AG09319 (cell line): ENCODE data around the gene KCNA1.

Source experiments
- DNase-seq: peaks from one replicate; pipeline ENCODE4 v3.0.0-alpha.2; 2010; ENCODE audit warnings: low read depth; ENCODE audit errors: extremely low read depth
- TF ChIP-seq, protein P1 (sequence below): IDR thresholded peaks from 2 replicates; pipeline ENCODE4 v1.5.1; 2011; ENCODE audit warnings: low read depth, mild to moderate bottlenecking, inconsistent platforms, low read length, moderate library complexity

Gene KCNA1

GRCh38 chr12:4938900-4939299 lies 29.2 kb downstream of the KCNA1 start:
- TF ChIP-seq, protein P1, sequence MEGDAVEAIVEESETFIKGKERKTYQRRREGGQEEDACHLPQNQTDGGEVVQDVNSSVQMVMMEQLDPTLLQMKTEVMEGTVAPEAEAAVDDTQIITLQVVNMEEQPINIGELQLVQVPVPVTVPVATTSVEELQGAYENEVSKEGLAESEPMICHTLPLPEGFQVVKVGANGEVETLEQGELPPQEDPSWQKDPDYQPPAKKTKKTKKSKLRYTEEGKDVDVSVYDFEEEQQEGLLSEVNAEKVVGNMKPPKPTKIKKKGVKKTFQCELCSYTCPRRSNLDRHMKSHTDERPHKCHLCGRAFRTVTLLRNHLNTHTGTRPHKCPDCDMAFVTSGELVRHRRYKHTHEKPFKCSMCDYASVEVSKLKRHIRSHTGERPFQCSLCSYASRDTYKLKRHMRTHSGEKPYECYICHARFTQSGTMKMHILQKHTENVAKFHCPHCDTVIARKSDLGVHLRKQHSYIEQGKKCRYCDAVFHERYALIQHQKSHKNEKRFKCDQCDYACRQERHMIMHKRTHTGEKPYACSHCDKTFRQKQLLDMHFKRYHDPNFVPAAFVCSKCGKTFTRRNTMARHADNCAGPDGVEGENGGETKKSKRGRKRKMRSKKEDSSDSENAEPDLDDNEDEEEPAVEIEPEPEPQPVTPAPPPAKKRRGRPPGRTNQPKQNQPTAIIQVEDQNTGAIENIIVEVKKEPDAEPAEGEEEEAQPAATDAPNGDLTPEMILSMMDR = no peak
- DNase-seq = no peak

- TF ChIP-seq, protein P1 = peak; percentile 5
- no peak for DNase-seq
These were observed 29.8 kb downstream of the KCNA1 start for GRCh38 chr12:4939418-4940023.

- TF ChIP-seq, protein P1 = no peak
- no peak for DNase-seq
These were observed 33.6 kb downstream of the KCNA1 start for GRCh38 chr12:4943067-4943937.

- DNase-seq = no peak
- TF ChIP-seq, protein P1 = no peak
These were observed 34.2 kb downstream of the KCNA1 start for GRCh38 chr12:4943938-4944284.

GRCh38 chr12:4947253-4947652 lies 37.5 kb downstream of the KCNA1 start:
- TF ChIP-seq, protein P1 = no peak
- DNase-seq = no peak

DNA sequence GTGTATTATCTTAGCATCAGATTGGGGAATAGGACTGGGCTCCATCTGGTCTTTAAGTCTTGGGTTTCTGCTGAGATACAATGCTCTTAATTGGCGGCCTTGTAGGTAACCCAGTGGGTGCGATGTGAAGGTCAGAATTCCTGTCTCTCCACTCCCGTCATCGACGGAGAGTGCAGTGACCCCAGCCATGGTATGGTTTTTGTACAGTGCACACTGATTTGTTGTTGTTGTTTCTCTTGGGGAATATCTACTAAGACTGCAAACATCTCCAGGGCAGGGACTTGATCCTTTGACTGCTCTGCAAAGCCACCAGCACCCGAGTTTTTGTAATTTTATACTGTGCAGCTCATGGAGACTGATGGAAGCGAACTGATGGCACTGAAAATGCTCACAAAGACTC lies 41.4 kb downstream of the KCNA1 start:
- TF ChIP-seq, protein P1 = no peak
- no peak for DNase-seq

DNA sequence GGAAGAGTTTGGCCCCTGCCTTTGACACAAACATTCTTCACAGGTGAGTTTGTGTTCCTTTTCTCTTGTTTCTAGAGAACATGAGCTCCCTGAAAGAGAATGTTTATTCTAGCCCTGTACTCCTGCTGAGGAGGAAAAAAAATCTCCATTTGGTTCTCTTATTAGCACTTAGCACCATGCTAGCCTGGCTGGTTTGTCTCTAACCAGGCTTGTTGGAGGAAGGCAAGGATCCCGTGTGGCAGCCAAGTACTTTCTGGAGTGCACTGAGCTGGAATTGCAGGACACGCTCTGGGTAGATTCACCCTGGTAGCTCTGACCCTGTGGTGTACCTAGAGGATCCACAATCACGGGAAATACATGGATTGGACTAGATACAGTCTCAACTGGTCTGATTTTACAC lies 41.9 kb downstream of the KCNA1 start:
- TF ChIP-seq, protein P1 = no peak
- no peak for DNase-seq
